ENCODE measurements around the gene DLX1. TPM values are rescaled to one million over a fixed set of nuclear protein-coding genes. Genes with fewer than 3 reads are reported as not detected.
A peak's percentile ranks its signal among the peaks of the same experiment; 100 is the strongest.

DLX1 gene
- total RNA-seq, 1 donor from 2014 or later: not detected

DNA sequence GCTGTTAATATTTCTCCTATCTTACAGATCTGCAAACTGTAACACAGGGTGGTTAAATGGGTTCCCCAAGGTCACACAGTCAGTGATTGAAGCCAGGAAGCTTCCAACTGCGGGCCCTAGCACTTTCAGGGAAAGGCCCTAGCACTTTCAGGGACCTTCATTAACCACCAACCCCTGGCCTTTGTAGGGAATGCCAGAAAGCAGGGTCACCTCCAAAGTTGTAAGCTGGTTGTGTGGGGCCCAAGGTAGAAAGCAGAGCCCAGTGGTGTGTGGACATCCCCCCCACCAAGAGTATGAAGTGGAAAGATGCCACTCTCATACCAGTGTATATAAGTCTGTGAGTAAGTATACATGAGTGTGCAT is 13.0 kb downstream of the DLX1 start:
- no peak for DNase-seq (ENCODE audit: low read depth)

DNA sequence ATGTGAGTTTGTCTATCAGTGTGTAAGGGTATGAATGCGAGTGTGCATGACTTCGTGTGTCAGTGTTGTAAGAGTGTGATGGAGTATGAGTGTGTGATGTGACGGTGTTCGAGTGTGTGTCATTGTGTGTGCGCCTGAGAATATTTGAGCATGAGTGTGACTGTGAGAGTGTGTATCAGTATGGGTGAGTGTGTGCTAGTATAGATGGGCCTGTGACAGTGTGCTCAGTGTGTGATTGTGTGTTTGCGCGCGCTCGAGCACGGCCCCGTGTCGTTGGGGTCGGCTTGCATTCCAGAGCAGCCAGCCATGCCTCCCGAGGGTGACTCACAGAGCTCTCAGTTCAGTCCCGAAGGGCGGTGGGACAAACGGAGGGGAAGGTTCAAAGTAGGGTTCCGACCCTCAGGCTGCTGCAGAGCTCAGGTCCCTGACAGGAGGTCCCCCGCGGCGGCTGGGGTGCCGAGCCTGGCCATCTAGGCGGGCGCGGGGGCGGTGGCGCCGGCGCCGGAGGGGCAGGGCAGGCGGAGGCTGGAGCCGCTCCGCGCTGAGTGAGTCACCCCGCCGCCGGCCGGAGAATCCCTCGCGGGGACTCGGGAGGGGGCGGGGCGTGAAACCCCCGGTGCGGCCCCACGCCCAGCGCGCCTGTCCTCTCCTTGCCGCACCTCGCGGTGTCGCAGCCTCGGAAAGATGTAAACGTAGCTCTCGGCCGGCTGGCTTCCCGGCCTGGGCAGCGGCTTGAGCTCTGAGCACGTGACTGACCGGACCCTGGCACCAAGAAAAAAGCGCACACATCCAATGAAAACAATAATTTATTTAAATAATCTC is 13.6 kb downstream of the DLX1 start:
- DNase-seq (ENCODE audit: low read depth): peak; percentile 80

DNA sequence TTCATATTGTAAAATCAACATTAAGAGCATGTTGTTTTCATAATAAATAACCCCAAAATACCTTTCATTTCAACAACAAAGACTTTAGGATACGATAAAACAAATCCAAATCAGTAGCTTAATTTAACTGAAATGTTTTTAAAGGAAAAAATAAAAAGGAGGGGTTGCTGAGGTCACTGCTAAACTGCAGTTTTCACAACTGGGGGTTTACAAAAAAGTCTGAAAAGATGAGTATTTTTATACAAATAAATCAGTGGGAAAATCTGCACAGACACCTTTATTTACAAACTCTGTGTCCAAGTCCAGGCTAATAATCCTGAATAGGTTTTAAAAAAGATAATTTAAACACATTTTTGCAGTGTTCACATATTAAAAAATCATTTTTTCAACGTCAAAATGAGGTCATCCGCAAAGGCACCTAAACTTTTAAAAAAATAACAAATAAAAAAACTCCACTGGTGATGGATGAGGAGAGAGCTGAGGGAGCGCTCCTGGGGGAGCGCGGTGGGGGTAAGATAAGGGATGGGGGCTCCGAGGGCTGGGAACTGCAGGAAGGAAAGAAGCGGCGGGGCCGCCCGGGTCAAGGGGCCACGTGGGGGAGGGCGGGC is 14.3 kb downstream of the DLX1 start:
- DNase-seq (ENCODE audit: low read depth): no peak

DNA sequence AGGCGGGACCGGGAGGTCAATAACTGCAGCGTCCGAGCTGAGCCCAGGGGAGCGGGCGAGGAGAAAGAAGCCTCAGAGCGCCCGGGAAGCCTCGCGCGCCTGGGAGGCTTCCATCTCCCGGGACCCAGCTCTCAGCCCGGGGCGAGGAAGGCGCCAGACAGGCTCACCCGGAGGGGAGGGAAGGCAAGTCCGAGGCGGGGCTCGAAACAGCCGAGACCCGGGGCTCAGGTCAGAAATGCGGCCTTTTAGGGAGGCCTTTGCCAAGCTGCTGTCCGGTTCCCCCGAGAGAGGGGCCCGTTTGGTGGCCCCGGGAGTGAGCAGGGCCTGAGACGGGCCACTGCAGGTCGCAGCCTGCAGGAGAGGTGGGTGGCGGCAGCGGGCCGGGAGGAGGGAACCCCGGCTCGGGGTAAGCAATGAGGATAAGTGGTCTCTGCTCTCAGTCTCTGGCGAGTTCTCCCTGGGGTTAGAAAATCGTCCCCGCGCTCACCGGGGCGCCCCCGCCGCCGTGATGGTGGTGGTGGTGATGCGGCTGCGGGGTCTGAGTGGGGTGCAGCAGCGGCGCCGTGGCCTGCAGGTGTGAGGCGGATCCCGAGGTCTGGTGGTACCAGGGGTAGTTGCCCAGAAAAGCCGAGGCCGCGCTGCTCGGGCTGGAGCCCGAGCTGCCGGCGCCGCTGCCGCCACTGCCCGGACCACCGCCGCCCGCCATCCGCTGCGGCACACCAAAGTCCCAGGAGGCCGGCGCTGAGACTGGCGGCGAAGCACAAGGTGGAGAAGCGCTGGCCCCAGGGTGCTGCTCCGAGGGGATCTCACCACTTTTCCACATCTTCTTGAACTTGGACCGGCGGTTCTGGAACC is 15.0 kb downstream of the DLX1 start:
- DNase-seq (ENCODE audit: low read depth): no peak

DNA sequence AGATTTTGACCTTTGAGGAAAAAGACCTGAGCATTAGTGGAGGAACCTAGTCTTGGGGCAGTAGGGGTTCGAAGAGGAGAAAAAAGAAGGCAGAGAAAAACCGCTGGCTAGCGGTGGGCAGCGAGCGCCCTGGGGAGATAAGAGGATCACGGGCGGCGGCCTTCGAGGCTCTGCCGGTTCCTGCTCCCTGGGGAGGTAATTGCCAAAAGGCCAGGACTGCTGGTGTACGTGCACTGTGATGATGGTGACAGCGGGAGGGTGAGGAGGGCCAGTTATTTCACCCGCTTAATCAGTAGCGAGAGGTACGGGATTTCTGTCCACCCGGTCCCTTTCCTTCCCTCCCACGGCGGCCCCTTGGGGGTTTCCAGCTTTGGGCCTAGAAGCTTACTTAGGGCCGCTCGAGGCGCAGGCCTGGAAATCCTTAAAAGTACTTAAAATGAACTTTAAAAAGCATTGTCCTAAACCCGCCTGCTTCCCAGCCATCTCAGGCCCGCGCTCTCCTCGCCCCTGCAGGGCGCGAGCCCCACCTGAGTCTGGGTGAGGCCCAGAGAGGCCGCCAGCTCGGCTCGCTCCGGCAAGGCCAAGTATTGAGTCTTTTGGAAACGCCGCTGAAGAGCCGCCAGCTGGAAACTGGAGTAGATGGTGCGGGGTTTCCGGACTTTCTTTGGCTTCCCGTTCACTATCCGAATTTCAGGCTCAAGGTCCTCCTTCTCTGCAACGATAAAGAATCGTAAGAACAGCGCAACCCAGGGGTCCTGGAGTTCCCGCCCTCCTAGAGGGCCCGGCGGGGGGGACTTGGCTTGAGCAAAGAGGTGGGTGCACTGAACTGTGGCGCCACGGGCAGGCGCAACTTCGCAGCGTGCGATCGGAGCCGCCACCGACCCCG is 15.9 kb downstream of the DLX1 start:
- no peak for DNase-seq (ENCODE audit: low read depth)

DNA sequence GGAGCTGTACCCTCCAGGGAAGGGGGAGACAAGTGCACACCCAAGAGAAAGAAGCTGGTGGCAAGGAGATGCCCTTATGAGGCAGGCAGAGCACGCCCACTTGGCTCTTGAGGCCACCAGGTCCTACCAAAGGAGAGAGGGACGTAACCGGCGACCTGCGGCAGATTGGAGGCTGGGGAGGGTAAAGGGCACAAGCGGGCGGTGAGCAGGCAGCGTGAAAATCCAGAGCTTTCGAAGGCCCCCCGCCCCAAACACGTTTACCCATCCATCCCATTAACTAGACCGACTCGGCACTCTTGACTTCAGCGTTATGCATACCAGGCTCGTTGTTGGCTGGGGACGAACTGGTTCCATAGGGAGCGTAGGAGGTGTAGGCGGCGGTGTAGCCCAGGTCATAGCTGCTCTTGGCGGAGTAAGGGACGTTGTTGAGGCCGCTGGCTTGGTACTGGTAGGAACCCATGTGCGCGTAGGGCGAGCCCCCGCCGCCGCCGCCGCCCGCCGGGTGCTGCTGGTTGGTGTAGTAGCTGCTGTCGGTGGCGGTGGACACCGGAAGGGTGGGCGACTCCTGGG is 16.6 kb downstream of the DLX1 start:
- DNase-seq (ENCODE audit: low read depth): no peak

DNA sequence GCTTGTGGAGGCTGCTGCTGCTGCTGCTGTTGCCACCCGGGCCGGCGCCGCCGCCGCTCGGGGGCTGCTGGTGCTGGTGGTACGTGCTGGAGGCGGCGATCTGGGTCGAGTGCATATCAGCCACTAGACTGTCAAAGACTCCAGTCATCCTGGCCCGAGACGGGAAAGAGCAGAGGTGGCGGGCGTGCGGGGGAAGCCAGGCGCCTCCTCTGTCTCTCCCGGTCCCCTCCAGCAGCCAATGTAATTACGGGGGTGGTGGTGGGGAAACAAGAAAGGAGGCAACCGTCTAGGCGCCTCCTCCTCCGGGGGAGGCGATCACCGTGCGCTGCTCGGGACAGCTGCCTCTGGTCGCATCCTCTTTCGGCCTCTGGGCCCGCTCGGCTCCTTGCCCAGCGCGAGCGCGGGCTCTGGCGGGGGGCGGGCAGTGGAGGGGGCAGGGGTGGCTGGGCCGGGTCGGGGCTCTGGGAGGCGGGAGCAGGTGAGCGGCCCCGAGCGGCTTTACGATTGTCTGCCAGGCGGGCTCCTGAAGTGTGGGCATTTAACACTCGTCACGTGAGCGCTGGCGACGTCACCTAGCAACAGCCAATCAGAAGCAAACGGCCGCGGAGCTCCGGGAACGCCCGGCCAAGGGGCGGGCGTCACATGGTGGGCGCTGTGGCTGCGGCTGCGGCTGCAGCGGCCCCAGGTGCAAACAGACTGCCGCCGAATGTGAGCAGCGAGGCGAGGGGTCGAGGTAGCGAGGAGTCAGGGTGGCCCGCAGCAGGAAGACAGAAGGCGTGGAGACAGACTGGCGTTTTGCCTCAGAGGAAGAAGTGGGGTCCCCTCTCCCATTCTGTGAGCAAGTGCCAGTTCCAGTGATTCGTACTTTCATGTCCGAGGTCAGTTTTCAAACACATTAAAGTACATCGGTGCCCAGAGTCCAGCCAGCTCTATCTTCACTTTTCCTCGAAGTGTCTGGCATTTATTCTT is 17.4 kb downstream of the DLX1 start, which contains the start of gene DLX2:
Gene DLX2, minus strand, starts transcription at position 510 of the 969 bp plus-strand sequence. Its CDS starts 362 bp downstream, at position 148.
- peak; percentile 57 for DNase-seq (ENCODE audit: low read depth)

DNA sequence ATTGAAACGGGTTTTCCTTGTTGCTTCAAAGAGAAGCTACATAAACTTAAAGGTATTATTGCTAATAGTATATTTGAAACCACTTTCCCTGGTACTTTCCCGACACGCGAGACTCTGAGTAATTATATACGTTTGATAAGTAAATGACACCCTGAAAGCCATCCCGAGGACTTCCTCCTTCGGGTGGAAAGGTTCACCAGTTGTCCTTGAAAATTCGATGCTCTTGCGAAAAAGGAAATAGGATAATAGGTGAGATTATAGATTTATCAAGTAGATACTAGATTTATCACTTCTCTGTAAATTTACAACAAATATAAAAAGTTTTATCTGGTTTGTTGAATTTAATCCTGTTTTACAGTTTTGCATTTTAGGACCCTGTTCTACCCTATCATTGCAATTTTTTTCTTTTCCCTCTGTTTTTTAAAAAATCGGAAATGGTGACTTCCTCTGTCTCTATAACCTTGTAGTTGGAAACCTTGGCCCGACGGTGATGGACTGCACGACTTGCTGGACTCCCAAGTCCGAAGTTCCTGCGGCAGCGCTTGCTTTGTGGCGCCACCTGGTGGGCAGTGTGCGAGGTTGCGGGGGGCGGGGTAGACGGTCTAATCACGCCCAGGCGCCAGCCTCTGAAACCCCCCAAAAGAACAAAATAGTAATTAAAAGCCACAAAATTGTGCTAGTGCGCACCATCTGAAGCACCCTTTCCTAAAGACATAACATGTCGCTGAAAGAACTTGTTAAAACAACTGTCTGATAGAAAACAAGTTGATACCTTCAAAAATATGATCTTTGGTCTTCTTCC is 18.4 kb downstream of the DLX1 start:
- peak; percentile 71 for DNase-seq (ENCODE audit: low read depth)

DNA sequence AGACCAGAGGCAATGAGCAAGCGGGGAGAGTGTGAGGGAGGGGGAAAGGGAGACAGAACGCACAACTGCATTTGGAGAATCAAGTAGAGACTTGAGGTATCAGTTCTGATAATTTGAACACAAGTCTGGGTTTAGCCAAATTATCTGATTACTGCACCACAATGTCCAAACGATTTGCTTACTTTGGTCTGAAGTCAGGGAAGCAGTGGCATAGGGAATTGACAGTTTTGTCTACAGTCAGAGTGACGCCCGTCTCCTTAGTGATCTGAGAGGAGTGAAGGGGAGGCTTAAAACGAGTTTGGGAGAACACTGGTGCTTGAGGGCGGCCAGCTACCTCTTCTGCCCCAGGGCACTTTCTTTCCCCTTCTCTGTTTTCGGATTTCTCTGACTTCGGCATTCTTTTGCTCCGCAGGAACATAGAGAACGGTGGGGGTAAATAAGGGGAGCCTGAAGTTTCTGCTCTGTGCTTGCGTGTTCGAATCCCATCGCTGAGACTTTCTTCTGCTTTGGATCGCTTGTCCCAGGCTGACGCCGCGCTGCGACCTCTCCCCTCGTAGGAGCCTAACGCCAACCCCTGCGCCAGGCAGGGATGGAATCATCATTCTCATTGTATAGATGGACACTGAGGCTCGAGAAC is 20.3 kb downstream of the DLX1 start:
- no peak for DNase-seq (ENCODE audit: low read depth)

DNA sequence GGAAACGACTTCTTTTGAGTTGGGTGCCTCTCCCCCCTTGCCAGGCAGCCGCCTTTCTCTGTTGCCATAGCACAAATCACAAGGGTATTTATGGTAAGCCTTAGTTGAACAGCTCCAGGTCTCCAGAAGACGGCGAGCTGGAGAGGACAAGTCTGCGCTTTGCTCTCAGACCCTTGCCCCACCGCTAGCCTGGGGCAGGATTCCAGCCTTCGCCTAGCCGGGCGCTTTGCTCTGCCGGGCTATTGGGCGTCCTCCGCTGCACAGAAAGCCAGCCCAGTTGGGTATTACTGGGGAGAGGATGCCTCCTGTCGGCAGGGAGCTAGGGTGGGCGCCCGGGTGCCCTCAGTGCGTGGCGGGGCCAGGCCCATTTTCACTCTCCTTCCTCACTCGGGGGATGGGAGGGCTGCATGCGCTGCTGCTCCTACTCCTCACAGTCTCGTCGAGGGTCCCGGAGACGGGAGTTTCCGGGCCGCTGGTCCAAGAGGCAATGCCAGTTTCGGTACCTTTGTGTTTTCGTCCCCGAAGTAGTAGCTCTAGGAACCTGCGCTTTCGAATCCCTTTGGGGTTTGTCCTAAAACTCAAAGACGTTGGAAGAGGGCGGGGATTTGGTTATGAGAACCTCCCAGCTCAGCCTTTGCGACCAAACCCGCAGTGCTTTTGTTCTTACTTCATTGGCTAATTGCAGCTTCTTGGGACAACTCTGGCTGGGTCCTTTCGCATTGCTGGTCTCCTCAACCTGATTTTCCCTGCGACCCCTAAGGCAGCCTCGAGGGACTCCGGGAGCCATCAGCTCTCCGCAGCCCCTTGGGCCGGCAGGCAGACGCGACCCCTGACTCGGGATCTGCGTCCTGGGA is 21.0 kb downstream of the DLX1 start:
- no peak for DNase-seq (ENCODE audit: low read depth)

DNA sequence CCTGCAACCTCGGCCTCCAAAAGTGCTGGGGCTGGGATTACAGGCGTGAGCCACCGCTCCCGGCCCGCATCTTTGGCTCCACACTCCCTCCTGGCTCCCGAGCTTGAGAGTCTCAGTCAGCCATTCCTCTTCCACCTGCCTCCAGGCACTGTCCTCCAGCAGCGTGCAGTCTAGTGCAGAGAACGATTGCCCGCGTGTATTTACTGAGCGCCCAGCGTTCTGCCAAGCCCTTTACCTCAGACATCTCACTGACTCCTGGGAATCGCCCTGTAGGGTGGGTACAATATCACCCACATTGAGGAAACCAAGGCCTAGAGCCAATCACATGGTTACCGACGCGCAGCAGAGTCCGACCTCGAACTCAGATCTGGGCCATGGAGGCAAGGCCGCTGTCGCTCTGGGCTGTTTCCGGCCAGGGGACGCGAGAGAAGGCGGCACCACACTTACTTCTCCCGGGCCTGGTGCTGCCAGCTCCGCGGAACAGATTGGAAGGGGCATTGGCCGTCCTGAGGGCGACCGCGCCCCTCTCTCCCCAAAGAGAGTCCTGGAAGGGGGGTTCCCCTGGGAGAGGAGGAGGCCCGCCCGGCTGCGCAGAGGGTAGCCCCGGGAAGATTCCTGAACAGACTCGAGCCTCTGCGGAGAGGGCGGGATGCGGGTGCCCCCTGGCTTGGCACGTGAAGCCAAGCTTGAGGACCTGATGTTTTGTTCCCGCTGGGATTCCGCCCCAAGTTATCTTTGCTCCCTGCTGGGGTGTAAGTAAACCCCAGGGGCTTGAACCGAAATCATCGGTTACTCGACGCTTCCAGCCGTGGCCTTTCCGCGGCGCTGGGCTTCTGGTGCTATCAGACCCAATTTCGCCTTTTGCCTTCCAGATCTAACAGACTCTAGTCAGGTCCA is 22.6 kb downstream of the DLX1 start:
- DNase-seq (ENCODE audit: low read depth): no peak

DNA sequence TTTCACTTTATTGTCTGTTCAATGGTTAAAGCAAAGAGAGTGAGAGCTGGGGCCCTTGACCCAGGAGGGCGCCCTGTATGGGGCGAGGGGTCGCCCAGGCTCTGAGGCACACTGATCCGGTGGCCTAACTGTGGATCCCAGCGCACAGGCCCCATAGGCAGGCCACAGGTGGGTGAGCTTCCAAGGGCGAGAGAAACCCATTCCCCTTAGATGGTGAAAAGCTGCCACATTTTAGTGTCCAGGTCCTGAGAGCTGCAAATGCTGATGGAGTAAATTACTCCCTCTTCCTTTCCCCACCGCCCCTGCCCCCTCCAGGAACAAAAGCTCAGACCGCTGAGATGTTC is 23.3 kb downstream of the DLX1 start:
- DNase-seq (ENCODE audit: low read depth): no peak

DNA sequence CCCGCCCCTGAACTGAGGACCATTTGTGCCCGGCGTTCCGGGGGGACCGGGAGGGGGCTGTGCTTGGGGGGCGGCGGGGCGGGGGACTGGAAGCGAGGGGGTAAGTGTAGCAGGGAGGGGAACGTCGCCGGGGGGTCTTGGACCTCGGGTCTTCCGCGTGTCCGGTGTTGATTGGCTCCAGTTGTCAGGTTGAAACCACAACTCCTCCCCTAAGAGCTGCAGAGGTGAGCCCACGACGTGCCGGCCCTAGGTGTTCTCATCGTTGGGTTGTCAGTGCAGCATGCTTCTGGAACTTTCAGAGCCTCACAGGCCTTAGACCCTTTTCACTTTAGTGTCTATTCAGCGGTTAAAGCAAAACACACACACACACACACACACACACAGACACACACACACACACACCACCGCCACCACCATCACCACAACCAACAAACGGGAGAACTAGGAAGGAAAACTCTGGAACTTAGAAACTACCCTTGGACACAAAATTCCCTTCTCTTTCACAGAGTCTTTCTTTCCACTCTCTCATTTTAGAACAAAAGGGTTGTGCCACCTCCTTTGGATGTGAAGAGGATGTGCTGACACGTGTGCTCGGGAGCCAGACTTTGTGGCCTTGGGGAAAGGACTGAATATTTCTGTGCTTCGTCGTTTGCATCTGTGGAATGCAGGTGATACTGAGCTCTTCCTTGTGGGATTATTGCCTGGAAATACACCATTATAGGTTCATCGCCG is 24.1 kb downstream of the DLX1 start:
- DNase-seq (ENCODE audit: low read depth): no peak

DNA sequence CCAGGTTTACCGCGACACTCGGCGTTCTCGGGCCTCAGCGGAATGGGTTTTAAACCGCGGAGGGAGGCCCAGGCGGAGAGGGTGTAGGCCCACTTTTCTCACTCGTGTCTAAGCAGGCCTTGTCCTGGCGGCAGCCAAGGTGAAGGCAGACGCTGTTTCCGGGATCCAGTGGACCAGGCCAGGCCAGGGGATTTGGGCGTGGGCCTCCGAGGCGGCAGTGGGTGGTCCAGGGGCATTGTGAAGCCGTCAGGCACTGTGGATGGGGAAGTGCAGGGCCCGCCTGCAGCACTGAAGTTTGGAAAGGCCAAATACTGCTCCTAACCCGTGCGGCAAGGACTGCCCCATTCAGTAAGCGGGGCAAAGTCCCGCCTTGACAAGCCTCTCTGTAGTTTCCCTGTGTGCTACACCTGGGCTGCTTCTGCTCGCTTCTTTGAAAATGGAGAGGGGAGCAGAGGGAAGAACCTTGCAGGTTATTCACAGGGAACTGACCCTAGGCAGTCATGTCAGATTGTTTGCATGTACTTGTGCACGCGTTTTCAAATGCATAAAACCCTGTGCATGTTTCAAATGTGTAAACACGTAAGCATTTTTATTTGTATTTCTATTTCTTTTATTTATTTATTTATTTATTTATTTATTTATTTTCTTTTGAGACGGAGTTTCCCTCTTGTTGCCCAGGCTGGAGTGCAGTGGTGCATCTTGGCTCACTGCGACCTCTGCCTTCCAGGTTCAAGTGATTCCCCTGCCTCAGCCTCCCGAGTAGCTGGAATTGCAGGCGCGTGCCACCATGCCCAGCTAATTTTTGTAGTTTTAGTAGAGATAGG is 24.9 kb downstream of the DLX1 start:
- DNase-seq (ENCODE audit: low read depth): no peak

DNA sequence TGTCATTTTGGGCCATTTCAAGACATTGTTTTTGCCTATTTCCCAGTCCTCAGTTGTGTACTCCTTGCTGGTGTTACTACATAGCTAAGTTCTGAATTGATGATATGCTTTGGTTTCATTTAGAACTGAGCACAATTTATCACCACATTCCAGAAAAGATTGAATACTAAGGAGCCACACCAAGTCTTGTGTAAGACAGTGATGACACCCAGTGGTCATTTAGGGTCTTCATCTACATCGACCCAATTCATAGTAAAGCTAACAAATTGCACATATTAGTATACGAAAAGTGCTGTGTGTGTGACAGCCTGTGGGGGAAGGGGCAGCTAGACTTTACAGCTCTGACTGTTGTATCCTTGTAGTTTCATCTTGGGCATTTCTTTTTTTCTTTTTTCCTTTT is 28.3 kb downstream of the DLX1 start:
- peak; percentile 38 for DNase-seq (ENCODE audit: low read depth)
